ENCODE data around the gene HERPUD2.

The HERPUD2 gene

GRCh38 chr7:35718047-35718446 lies 23.1 kb upstream of the HERPUD2 start:
- TF ChIP-seq MYC (IDR thresholded peaks at IDR 0.05; ENCODE audit: low read depth, low read length) (no peak), CTCF (IDR thresholded peaks at IDR 0.05; ENCODE audit: low read depth, low read length) (no peak), POLR2A (IDR thresholded peaks at IDR 0.05; ENCODE audit: extremely low read depth, insufficient read length) (no peak), MAX (IDR thresholded peaks at IDR 0.05; ENCODE audit: low read depth, low read length) (no peak)
- H3K4me3 ChIP-seq (ENCODE audit: low read depth, low read length) = no peak overlapping the region
- DNase-seq (ENCODE audit: low read depth) = no peak

GRCh38 chr7:35717516-35717915 lies 22.6 kb upstream of the HERPUD2 start:
- TF ChIP-seq MYC (IDR thresholded peaks at IDR 0.05; ENCODE audit: low read depth, low read length) (no peak), POLR2A (IDR thresholded peaks at IDR 0.05; ENCODE audit: extremely low read depth, insufficient read length) (no peak), MAX (IDR thresholded peaks at IDR 0.05; ENCODE audit: low read depth, low read length) (no peak), CTCF (IDR thresholded peaks at IDR 0.05; ENCODE audit: low read depth, low read length) (no peak)
- no peak for DNase-seq (ENCODE audit: low read depth)
- H3K4me3 ChIP-seq (ENCODE audit: low read depth, low read length) = no peak overlapping the region

GRCh38 chr7:35717013-35717412 lies 22.1 kb upstream of the HERPUD2 start:
- TF ChIP-seq POLR2A (IDR thresholded peaks at IDR 0.05; ENCODE audit: extremely low read depth, insufficient read length) (no peak), CTCF (IDR thresholded peaks at IDR 0.05; ENCODE audit: low read depth, low read length) (no peak), MYC (IDR thresholded peaks at IDR 0.05; ENCODE audit: low read depth, low read length) (no peak), MAX (IDR thresholded peaks at IDR 0.05; ENCODE audit: low read depth, low read length) (no peak)
- DNase-seq (ENCODE audit: low read depth) = no peak
- H3K4me3 ChIP-seq (ENCODE audit: low read depth, low read length) = no peak overlapping the region

- H3K4me3 ChIP-seq (ENCODE audit: low read depth, low read length) = no peak overlapping the region
- no peak for DNase-seq (ENCODE audit: low read depth)
- TF ChIP-seq MAX (IDR thresholded peaks at IDR 0.05; ENCODE audit: low read depth, low read length) (no peak), MYC (IDR thresholded peaks at IDR 0.05; ENCODE audit: low read depth, low read length) (no peak), CTCF (IDR thresholded peaks at IDR 0.05; ENCODE audit: low read depth, low read length) (no peak), POLR2A (IDR thresholded peaks at IDR 0.05; ENCODE audit: extremely low read depth, insufficient read length) (no peak)
Measured at GRCh38 chr7:35716038-35716803, 21.3 kb upstream of the HERPUD2 start.

- H3K4me3 ChIP-seq (ENCODE audit: low read depth, low read length) = no peak overlapping the region
- TF ChIP-seq CTCF (IDR thresholded peaks at IDR 0.05; ENCODE audit: low read depth, low read length) (peak; percentile 1), MYC (IDR thresholded peaks at IDR 0.05; ENCODE audit: low read depth, low read length) (no peak), MAX (IDR thresholded peaks at IDR 0.05; ENCODE audit: low read depth, low read length) (no peak), POLR2A (IDR thresholded peaks at IDR 0.05; ENCODE audit: extremely low read depth, insufficient read length) (no peak)
- peak; percentile 29 for DNase-seq (ENCODE audit: low read depth)
Measured at GRCh38 chr7:35714862-35715261, 19.9 kb upstream of the HERPUD2 start.

Measured in NB4 (cell line).